Measurements from ENCODE around the gene GRB10. TPM values are rescaled to one million over a fixed set of nuclear protein-coding genes. Genes with fewer than 3 reads are reported as not detected.

GRB10 gene
- total RNA-seq, 1 donor from 2014 or later, result 54.9 TPM

DNA sequence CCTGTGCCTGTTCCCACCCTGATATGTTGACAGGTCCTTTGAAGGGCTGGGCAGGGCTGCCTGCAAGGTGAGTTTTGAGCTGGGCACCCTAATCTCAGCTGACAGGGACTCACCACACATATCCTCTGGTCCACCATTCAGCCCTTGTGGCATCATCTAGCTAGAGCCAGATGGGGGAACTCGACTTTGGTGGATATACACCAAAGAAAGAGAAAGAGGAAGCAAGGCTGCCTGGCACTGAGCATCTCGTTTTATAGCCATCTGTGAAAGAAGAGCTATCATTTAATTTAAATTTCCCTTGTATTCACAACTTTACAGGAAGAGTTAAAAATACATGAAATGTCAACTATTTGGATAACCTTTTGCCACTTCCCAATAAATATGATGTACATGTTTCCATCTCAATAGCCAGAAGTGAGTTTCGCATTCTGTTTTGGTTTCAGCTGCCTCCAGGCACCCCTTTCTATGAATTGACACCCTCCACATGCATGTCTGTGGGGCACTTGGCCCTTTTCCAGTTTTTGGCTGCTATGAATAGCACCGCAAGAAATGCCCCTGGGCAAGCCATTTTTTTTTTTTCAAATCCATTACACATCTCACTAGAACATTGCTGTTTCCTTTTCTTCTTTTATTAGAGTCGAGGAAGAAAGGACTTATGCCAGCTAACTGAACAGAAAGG lies 22.9 kb upstream of the GRB10 start:
- ATAC-seq (no peak), DNase-seq (ENCODE audit: low spot score) (no peak)

DNA sequence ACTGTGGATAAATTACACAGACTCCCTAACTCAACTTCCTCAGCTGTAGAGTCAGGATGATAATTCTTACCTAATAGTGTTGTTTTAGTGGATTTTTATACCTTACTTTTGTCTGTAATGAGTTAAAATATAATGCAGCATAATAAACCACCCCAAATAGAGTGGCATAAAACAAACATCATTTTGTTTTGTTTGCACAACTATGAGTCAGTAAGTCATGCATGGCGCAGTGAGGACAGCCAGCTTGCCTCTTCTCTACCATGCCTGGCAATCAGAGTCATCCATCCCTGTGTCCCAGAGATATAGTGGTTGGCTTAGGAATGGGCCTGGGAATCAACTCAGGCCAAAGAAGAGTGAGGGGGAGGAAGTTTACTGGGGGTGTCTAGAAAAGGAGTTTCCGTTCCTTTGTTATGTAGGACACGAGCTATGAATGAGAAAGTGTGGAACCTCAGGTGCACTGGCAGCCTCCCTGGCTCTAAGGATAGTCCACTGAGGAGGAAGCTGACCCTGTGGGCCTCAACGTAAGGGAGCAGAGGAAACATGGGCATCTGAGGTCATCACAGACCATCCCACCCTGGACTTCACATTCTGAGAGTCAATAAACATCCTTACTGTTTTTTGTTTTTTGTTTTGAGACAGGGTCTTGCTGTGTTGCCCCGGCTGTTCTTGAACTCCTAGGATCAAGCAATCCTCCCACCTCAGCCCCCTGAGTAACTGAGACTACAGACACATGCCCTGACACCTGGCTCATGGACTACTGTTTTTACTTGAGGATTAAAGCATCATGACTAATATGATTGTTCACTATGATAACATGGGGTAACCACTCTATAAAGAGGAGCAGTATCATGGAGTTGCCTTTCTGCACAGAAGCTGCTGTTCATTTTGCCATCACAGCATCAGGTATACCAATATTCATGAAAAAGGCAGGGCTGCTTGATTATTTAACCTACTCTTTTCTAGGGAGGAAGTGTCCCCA lies 21.0 kb upstream of the GRB10 start:
- no peak for DNase-seq (ENCODE audit: low spot score)
- no peak for ATAC-seq

DNA sequence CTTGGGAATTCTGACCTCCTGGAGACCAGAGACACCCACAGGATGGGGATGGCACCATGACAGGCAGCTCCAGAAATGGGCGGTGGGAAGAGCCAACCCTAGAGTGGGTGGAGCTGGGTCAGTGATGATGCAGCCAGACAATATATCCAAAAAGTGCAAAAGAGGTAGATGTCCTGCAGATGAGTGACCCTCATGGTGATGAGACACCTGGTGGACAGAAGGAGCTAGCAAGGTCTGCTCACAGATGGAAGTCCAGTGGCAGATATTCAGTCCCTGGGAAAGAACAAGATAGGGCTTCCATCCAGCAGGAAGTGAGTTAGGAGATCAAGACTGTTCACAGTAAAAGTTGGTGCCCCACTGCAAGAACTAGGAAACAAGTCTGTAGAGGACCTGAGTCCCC lies 19.2 kb upstream of the GRB10 start:
- ATAC-seq, result peak; percentile 95
- DNase-seq (ENCODE audit: low spot score), result no peak

DNA sequence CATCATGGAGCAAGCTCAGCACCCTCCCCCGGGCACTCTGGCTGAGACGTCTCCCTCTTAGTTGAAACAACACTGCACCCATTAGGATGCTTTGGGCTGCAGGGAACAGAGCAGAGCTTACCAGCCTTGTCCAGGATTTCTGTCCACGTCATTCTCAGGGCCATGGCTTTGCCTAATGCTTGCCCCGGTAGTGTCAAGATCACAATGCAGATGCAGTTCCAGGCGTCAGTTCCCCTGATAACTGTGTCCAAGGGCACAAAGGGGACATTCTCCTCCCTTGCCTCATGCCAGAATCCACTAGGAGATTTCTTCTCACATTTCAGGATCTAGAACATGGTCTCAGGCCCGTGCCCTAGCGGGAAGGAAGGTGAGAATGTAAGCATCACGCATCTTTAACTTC lies 17.2 kb upstream of the GRB10 start:
- ATAC-seq, result no peak
- DNase-seq (ENCODE audit: low spot score), result no peak

DNA sequence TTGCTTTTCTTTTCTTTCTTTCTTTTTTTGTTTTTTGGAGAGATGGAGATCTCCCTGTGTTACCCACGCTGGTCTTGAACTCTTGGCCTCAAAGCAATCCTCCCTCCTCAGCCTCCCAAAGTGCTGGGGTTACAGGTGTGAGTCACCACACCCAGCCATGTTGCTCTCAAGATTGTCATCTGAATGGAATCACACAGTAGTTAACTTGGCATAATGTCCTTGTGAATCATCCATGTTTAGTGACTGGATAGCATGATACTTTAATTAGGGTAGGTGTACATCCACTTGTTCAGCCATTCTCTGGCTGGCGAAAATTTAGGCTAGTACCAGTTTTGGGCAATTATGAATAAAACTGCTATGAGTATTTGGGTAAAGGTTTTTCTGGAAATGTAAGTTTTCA lies 15.4 kb upstream of the GRB10 start:
- DNase-seq (ENCODE audit: low spot score) (no peak), ATAC-seq (no peak)

DNA sequence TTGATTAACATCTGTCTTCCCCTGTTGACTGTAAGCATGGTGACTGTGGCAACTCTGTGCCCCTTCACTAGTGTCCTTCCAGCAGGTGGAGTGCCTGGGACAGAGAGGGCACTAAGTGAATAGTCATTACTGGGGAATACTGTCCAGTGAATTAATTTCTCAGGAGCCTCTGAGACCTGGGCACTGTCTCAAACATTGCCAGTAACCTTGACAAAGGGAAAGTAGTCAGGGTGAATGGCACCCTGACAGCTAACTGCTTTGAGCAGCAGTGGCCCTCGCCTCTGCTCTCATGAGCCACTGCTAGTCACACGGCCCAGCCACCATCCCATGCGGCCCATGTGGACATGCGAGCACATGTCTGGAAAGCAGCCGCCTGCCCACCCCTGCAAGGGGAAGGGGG lies 13.1 kb upstream of the GRB10 start:
- peak; percentile 27 for ATAC-seq

DNA sequence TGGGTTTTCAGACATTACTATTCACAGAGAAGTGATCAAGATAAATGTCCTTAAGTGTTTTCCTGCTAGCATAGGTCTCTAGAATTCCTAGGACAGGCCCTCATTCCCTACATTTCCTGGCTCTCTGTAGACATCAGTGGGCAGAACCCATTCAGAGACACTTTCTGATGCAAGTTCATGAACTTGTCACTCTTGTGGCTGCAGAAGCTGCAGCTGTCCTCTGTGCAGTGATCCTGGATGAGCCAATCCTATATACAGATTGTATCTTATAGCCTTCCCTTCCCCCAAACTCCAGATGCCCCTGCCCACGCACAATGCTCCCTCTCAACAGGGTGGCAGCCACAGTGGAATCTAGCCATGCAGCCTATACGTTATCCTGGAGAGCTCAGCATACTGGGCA lies 12.6 kb upstream of the GRB10 start:
- DNase-seq (ENCODE audit: low spot score), result no peak
- no peak for ATAC-seq

More for the DNA sequence above, 13.1 kb upstream of the GRB10 start:
- DNase-seq (ENCODE audit: low spot score), result no peak

DNA sequence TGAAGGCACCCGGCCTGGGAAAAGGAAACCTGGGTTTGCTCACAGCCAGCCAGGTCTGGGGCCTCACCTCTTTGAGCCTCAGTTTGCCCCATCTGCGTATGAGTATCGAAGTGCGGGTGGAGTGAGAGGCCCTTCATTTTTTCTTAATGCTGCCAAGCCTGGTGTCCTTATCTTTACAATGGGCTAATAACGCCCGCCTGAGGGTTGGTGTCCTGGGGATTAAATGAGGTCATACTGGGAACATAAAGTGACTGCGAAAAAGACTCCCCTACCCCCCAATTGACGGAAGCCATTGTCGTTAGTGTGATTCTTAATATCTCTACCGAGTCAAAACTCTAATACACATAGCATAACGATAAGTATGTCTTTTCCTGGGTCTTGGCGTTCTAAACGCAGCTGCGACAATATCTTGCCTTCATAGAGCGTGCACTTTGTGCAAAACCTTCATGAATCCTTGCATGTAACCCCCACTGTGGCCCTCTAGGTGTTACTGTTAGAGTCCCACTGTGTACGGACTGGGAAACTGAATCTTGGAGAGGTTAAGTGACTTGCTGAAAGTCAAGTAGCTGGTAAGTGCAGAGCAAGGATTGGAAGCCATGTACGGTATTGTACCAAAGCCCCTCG lies 11.4 kb upstream of the GRB10 start:
- ATAC-seq (no peak), DNase-seq (ENCODE audit: low spot score) (no peak)

DNA sequence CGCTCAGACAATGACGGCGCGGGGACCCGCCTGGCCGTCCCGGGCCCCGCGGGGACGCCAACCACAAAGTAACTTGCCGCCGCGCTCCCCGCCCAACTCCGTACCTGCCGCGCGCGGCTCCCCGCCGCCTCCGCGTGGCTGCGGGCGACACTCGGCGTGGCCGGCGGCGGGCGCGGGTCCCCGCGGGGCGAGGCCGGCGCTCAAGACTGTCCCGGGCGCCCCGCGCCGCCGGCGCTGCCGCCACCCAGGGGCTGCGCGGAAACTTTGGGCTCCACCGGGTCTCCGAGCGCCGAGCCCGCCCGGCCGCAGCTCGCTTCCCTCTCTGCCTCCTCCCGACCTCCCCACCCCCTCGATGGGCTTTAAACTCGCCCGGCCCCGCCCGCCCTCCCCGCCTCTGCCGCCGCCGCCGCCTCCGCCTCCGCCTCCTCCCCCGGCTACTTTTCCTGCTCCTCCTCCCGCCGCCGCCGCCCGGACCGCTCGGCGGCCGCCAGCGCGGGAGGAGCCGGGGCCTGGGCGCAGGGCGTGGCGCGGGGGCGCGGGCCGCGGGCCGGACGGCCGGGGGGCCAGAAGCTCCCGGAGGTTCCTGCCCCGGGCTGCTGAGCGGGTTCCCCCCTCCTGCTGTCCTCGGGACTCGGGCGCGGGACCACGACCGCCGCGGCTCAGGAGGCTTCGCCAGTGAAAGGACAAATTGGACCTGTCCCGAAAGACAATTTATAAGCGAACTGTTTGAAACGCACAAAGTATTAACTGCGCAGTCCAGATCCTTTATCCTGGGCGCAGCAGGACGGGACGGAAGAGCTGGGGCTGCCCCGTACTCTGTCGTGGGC lies 10.6 kb upstream of the GRB10 start:
- ATAC-seq, result peak; percentile 86

DNA sequence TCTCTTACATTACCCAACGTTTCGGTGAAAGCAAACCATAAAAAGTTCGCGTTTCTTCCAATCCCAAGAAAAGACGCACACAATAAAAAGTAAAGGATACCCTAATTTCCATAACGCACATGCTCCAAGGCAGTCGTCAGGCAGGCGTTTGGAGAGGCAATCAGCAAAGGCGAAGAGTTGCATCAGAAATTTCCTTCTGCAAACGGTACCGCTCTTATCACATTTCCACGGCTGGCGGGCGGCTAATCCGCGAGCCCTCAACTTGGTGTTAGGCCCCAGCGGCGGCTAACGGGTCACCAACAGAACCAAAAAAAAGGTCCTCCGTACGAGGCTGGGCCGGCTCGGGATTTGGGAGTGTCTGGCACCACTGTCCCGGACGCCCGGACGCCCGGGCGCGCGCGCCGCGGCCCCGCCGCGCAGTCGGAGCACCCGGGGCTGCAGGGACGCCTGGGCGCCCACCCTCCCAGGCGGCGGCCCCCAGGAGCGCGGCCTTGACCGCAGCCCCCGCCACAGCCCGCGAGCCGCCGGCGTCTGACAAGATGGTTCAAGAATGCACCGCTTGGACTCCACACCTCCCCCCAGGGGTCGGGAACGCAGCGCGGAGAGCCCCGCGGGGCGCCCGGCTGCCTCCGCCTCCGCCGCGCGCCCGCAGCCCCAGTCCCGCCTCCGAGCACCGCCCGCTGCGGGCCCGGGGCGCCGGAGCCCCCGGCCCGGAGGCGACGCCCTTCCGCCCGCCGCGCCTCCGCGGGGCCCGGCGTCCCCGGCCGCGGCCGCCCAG lies 9.8 kb upstream of the GRB10 start:
- DNase-seq (ENCODE audit: low spot score) (no peak), ATAC-seq (peak; percentile 24)

More for the DNA sequence above, 10.6 kb upstream of the GRB10 start:
- peak; percentile 81 for DNase-seq (ENCODE audit: low spot score)

DNA sequence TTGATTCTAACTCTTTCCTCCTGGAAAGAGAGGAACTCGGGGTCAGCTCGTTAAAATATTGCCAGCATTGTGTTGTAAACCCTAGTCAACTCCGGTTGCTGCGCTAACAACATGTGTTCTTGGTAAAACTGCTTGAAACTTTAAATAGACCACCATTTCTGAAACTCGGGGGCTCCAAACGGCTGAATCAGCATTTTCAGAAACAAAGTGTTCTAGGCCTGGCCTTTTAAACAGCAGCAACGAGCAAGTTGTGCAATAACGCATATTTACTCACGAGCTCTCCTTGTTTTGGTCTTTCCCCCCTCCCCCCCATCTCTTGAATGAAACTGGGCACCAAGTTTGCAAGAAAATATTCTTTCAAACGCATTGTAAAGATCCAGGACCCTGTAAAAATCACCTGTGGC lies 9.2 kb upstream of the GRB10 start:
- ATAC-seq (peak; percentile 45), DNase-seq (ENCODE audit: low spot score) (peak; percentile 58)

DNA sequence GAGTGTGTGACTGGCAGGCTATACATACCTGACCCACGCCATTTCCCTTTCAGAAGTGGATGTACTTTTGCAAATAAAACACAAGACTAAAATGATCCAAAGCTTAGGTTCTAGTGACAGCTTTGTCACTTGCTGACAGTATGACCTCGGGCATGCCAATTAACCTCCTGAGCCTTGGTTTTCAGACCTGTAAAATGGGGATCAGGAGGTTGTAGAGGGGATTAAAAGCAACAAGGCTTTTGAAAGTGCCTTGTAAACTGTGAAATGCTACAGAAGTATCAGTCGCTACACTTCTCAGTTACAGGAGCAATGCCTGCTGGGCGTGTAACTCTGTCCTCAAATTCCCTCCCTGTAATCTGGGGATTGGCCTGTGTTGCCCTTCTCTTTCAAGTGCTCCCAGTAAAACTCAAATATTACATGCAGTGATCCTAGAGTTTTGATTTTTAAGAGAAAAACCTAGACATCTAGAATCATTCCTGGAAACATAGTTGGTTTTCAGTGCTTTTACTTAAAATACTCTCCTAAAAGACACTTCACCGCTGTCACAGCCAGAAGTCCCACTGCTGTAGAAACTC lies 8.8 kb upstream of the GRB10 start:
- peak; percentile 33 for ATAC-seq

DNA sequence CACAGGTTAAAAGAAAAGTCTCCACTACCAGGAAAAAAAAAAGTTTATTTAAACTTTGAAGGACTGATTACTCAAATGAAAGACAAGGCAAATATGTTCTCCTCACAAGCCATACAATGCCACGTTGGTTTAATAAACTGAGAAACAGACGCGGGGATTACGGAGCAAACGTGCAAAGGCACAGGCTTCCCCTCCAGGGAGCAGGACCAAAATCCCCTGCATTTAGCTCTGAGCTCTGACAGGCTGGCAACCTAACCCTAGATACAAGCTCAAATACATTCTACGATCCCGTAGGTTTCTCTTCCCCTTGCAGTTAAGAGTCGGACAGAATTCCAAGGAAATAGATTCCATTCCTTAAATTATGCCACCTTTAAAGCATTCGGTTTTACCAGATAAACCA lies 7.7 kb upstream of the GRB10 start:
- DNase-seq (ENCODE audit: low spot score) (no peak), ATAC-seq (no peak)

More for the DNA sequence above, 8.8 kb upstream of the GRB10 start:
- DNase-seq (ENCODE audit: low spot score), result no peak

DNA sequence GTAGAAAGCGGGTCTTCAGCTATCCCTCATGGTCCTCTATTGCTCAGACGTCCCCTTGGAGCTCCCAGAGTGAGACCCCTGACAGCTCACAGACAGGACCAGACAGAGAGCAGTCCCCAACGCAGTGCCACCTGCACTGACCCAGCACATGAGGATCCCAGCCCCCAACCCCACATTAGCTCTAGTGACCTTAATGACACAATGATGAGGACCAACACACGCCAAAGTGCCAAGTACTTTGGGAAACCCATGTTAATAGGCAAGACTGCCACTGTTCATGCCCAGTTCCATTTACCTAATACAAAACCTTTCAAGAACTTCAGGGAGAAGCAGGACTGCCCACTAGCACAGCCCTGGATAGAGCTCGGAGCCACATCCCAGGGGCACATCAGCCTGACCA lies 5.7 kb upstream of the GRB10 start:
- DNase-seq (ENCODE audit: low spot score) (no peak), ATAC-seq (no peak)

DNA sequence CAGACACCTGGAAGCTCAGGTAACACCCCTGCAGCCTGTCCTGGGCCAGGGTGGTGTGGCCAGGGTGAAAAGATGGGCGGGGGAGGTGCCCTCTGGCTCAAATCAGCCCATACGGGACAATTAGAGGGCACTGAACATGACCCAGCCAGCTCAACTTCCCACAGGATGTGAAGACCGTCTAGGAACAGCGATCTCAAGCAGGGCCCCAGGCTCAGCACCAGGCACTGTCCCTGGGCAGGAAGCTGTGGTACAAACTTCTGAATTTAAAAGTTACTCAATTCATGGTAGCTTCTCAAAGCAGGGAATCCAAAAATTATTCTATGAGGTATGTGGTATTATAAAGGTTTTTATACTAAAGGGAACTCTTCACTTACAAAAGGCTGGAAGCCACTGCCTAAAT lies 5.1 kb upstream of the GRB10 start:
- no peak for ATAC-seq
- DNase-seq (ENCODE audit: low spot score), result no peak

DNA sequence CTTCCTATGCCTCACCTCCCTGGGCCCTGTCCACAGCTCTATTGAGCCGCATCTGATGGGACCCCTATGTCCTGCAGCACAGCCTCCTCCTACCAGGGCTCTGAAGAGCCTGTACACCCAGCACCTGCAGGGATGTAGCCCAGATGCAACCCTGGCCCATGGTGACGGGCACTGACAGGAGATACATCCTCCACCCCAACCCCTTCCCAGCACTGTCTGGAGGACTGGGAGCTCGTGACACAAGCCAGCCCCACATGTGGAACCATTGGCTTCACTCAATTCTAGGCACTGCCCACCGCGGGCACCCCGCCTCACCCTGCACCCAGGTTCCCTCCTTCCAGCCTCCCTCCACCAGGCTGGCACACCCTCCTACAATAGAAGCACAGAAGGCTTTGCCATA lies 2.6 kb upstream of the GRB10 start:
- ATAC-seq (no peak), DNase-seq (ENCODE audit: low spot score) (no peak)

DNA sequence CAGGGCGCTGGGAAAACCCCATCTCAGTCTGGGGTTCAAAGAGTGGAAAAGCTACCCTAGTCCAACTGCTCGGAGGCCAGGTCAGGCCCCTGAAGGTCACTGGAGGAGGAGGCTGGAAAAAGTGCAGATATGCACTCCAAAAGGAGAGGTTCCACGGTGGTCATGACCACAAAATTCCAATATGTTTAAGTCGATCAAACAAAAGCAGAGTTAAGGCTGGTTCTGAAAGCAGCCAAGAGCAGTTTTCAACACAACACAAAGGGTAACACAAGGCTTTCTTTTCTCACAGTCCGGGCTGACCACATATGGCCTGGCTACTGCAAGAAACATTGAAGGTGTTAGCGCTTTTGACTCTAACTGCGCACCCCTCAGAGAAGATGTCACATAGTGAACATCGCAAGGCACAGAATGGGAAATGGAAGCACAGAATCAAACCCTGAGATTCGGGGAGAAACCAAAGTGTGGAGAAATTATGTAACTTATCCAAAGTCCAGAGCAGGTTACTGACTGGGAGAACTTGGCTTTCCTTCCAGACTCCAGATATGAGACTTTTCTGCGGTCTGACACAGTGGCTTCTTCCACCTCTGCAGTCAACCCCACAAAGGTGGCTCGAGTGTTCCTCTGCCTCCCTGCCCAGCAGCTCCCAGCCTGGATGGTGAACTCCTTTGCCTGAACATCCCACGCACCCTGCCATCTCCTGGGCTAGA lies 1.3 kb upstream of the GRB10 start:
- ATAC-seq (peak; percentile 56), DNase-seq (ENCODE audit: low spot score) (no peak)

DNA sequence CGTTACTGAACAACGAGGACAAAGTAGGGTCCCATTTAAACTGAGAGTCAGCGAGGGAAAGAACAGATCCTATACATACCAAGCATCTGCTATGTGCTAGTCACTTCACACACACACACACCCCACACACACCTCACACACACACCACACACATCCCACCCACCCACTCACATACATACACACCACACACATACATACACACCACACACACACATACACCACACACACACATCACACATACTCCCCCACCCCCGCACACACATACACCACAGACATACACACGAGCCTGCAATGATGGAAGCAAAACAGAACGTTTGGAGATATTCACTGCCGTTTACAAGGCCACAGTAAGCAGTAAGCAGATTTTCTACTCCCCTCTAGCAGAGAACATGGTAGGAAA lies 607 bp upstream of the GRB10 start:
- no peak for DNase-seq (ENCODE audit: low spot score)
- ATAC-seq, result no peak
